Left ventricle myocardium inferior (tissue), 1 donor: ENCODE measurements around the gene CLDN25. TPM values are rescaled to one million over a fixed set of nuclear protein-coding genes. Genes with fewer than 3 reads are reported as not detected.
"Not testable (repeated sequence)": the region's sequence is repeated elsewhere in the genome, so short reads cannot be mapped to it uniquely, and the experiment has no call there.

Source experiments
- DNase-seq: peaks from one replicate; pipeline ENCODE4 v3.0.0-alpha.2; 2020
- H3K27ac ChIP-seq: fragments of 200-600 bp; replicated peaks from 2 replicates; pipeline ENCODE4 v1.8.0; 2021
- H3K27me3 ChIP-seq: fragments of 200-600 bp; 2 replicates; pipeline ENCODE4 v1.8.0; 2021; ENCODE audit warnings: low read depth
- H3K36me3 ChIP-seq: fragments of 200-600 bp; 2 replicates; pipeline ENCODE4 v1.8.0; 2021
- H3K4me1 ChIP-seq: fragments of 200-600 bp; 2 replicates; pipeline ENCODE4 v1.8.0; 2021
- H3K4me3 ChIP-seq: fragments of 200-600 bp; 2 replicates; pipeline ENCODE4 v1.8.0; 2021; ENCODE audit warnings: mild to moderate bottlenecking, moderate library complexity
- H3K9me3 ChIP-seq: fragments of 200-600 bp; replicated peaks from 2 replicates; pipeline ENCODE4 v1.8.0; 2021
- intact Hi-C: fragments of 100-400 bp; cut with micrococcal nuclease; formaldehyde crosslinking; loops from one replicate; pipeline ENCODE4 v1.11.0; 2022
- total RNA-seq: library from RNA; stranded (reverse); fragmentation: NEBNext Ultra II Directional; extraction: Animal tissue kit (Norgen Biotek cat#: 25700); gene quantifications from one replicate; pipeline ENCODE4 v1.2.1, GENCODE V29; 2021
- TF ChIP-seq, protein P1 (sequence below): fragments of 200-600 bp; IDR thresholded peaks from 2 replicates; pipeline ENCODE4 v1.8.0; 2021; ENCODE audit warnings: antibody characterized with exemption, mild to moderate bottlenecking, borderline replicate concordance
- donor health status: DM: no; HTN: yes; CAD: no; lungs with severe emphysema.

CLDN25 gene
- total RNA-seq, 1 donor from 2014 or later: not detected

DNA sequence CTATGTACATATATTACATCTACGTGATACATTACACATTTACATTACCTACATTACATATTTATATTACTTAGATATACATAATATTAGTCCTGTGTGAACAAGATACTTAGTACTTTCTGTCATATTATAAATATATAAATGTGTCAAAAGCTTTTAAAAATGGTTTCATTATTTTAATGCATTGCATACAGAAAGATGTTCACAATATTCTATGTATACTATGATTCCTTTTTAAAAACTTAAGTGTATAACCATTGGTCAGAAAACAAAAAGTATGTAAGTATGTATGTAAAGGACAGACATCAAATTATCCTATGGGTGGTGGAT lies 5.5 kb upstream of the CLDN25 start:
- TF ChIP-seq, protein P1, sequence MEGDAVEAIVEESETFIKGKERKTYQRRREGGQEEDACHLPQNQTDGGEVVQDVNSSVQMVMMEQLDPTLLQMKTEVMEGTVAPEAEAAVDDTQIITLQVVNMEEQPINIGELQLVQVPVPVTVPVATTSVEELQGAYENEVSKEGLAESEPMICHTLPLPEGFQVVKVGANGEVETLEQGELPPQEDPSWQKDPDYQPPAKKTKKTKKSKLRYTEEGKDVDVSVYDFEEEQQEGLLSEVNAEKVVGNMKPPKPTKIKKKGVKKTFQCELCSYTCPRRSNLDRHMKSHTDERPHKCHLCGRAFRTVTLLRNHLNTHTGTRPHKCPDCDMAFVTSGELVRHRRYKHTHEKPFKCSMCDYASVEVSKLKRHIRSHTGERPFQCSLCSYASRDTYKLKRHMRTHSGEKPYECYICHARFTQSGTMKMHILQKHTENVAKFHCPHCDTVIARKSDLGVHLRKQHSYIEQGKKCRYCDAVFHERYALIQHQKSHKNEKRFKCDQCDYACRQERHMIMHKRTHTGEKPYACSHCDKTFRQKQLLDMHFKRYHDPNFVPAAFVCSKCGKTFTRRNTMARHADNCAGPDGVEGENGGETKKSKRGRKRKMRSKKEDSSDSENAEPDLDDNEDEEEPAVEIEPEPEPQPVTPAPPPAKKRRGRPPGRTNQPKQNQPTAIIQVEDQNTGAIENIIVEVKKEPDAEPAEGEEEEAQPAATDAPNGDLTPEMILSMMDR: no peak
- intact Hi-C loops: no loop called here
- no peak for DNase-seq
- H3K4me3 ChIP-seq: peak overlapping the region; percentile 88
- H3K27me3 ChIP-seq: no peaks in the 10 kb centered on the region
- no peaks in the 10 kb centered on the region for H3K9me3 ChIP-seq
- peaks cover 6% of the 10 kb centered on the region for H3K36me3 ChIP-seq
- H3K27ac ChIP-seq: peak overlapping the region; percentile 83
- H3K4me1 ChIP-seq: peaks cover 42% of the 10 kb centered on the region

DNA sequence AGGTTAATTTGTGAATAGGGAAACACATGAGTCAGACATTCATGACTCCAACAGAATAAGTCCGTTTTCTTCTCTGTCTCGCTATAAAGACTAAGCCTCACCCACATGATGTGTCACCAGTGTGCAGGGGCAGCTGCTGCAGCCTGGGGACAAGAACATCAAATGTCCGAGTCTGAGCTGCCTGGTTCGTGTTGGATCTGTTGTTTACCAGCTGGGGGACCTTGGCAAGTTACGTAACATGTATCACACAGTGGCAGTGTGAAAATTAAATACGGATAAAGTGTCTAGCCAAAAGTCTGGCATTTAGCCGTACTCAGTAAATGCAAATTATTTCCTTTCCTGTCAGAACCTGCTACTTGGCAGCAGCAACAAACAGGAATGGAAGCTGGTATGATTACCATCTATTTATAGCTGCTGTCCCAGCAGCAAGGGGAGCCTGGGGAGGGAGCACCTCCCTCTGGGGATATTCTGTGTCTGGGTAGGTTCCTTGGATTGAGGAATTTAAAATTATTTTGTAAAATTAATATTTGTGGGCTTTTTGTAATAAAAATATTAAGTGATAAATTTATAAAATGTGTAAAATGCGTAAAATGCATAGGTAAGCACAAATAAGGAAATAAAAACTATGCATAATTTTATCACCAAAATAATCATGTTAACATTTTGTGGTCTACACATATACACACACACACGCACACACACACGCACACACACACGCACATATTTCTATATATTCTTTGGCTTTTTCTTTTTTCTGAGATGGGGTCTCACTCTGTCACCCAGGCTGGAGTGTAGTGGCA lies 1.3 kb upstream of the CLDN25 start:
- no peak for DNase-seq
- H3K27ac ChIP-seq: peak overlapping the region; percentile 83
- H3K4me3 ChIP-seq: peak overlapping the region; percentile 44
- intact Hi-C loops: no loop called here
- peaks cover 33% of the 10 kb centered on the region for H3K4me1 ChIP-seq
- H3K9me3 ChIP-seq: no peaks in the 10 kb centered on the region
- H3K27me3 ChIP-seq: no peaks in the 10 kb centered on the region
- TF ChIP-seq, protein P1: no peak
- H3K36me3 ChIP-seq: no peaks in the 10 kb centered on the region

DNA sequence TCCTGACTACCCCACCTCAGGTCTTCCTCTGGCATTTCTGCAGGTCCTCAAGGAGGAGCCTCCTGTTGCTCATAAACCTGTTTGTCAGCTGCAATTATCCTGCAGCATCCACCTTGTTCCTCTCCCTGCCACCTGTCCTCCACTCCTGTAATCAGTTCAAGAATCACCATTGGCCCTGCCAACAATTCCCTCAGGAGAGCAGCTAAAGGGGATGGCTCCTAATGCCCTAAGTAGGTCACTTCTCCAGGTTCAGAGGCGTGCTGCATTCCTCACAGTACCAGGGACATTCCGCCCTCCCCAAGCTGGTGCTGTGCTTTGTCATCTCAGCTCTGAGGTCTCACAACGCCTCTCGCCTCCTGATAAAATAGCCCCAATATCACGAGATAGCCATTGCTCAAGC lies 2.1 kb downstream of the CLDN25 start:
- peaks cover 25% of the 10 kb centered on the region for H3K4me1 ChIP-seq
- no peak overlapping the region for H3K27ac ChIP-seq
- DNase-seq: no peak
- peaks cover 4% of the 10 kb centered on the region for H3K27me3 ChIP-seq
- intact Hi-C loops: no loop called here
- no peaks in the 10 kb centered on the region for H3K36me3 ChIP-seq
- no peak overlapping the region for H3K4me3 ChIP-seq
- no peaks in the 10 kb centered on the region for H3K9me3 ChIP-seq
- TF ChIP-seq, protein P1: no peak

DNA sequence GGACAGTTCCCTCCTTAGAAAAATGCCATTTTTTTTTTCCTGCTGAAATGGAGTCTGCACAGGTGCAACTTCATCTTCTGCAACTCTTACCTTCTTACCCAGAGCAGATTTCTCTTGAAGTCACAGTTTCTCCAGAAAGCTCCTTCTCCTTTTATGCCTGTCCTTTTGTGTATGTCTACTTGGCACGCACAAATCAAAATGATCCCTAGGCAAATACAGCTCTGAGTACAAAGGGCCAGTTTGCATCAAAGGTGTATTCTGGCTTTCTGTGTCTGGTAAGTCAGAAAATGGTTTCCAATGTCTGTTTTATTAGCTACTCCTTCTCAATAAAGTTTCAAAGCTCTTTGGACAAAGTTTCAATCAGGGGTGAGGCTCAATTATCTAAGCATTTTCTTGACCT lies 2.5 kb downstream of the CLDN25 start:
- DNase-seq: no peak
- Histone ChIP-seq H3K9me3 (no peaks in the 10 kb centered on the region), H3K27ac (no peak overlapping the region), H3K27me3 (peaks cover 4% of the 10 kb centered on the region), H3K4me3 (no peak overlapping the region), H3K36me3 (no peaks in the 10 kb centered on the region), H3K4me1 (peaks cover 25% of the 10 kb centered on the region)
- intact Hi-C loops: no loop called here
- TF ChIP-seq, protein P1: no peak

DNA sequence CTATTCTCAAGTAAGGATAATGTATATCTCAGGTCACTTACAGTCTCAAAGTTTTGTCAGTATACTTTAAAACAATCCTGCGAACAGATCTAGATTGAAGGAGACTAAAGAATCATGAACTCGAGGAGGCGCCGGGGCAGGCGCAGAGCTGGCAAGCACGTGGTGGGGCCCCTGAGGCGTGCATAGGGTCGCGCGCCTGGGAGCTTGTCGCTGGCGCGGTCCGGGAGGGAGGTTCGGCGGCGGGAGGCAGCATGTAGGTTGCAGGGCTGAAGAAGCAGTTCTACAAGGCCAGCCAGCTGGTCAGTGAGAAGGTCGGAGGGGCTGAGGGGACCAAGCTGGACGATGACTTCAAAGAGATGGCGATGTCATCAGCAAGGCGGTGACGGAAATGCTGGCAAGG lies 9.4 kb downstream of the CLDN25 start:
- DNase-seq, intact Hi-C loops, H3K4me1 ChIP-seq: not testable (repeated sequence)

DNA sequence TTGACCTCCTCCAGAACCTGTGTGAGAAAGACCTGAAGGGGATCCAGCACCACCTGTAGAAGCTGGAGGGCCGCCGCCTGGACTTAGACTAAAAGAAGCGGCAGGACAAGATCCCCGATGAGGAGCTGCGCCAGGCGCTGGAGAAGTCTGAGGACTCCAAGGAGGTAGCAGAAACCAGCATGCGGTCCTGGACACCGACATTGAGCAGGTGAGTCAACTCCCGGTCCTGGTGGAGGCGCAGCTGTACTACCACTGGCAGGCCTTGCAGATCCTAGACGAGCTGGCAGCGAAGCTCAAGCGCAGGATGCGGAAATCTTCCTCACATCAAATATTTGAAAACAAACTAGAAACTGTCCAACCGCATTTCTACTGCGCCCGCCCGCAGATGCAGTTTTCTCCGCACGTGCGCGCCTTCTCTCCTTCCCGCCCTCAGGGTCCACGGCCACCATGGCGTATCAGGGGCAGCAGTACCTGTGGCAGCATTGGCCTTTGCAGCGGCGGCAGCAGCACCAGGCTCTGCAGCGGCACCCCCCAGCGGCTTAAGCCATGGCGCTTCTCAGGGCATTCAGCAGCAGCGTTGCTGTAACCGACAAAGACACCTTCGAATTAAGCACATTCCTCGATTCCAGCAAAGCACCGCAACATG lies 10.2 kb downstream of the CLDN25 start:
- Histone ChIP-seq H3K27me3 (peaks cover 8% of the 10 kb centered on the region), H3K9me3 (no peaks in the 10 kb centered on the region), H3K4me1 (no peaks in the 10 kb centered on the region), H3K27ac (no peak overlapping the region), H3K36me3 (no peaks in the 10 kb centered on the region), H3K4me3 (no peak overlapping the region)
- TF ChIP-seq, protein P1: no peak
- intact Hi-C loops: no loop called here
- DNase-seq: no peak

More for the DNA sequence above, 9.4 kb downstream of the CLDN25 start:
- H3K4me3 ChIP-seq, H3K27me3 ChIP-seq, H3K9me3 ChIP-seq, H3K27ac ChIP-seq, H3K36me3 ChIP-seq: not testable (repeated sequence)
